ENCODE measurements around the gene ANKRD17.
"Not testable (repeated sequence)": the region's sequence is repeated elsewhere in the genome, so short reads cannot be mapped to it uniquely, and the experiment has no call there.

The ANKRD17 gene

GRCh38 chr4:73248416-73248815 is 10.2 kb downstream of the ANKRD17 start:
- DNase-seq (ENCODE audit: low read depth): no peak

- DNase-seq (ENCODE audit: low read depth): no peak
Measured at GRCh38 chr4:73247100-73247499, 11.5 kb downstream of the ANKRD17 start.

- no peak for DNase-seq (ENCODE audit: low read depth)
Measured at GRCh38 chr4:73245955-73246354, 12.6 kb downstream of the ANKRD17 start.

GRCh38 chr4:73244945-73245601 is 13.5 kb downstream of the ANKRD17 start:
- DNase-seq (ENCODE audit: low read depth): no peak

- no peak for DNase-seq (ENCODE audit: low read depth)
Measured at GRCh38 chr4:73237044-73237443, 21.6 kb downstream of the ANKRD17 start.

GRCh38 chr4:73236151-73236550 is 22.4 kb downstream of the ANKRD17 start:
- DNase-seq (ENCODE audit: low read depth): no peak

- no peak for DNase-seq (ENCODE audit: low read depth)
Measured at GRCh38 chr4:73234712-73235111, 23.9 kb downstream of the ANKRD17 start.

- DNase-seq (ENCODE audit: low read depth): no peak
Measured at GRCh38 chr4:73231518-73232487, 26.8 kb downstream of the ANKRD17 start.

GRCh38 chr4:73230865-73231517 is 27.6 kb downstream of the ANKRD17 start:
- DNase-seq (ENCODE audit: low read depth): peak; percentile 72

GRCh38 chr4:73228800-73229199 is 29.8 kb downstream of the ANKRD17 start:
- not testable (repeated sequence) for DNase-seq (ENCODE audit: low read depth)

GRCh38 chr4:73224886-73225285 is 33.7 kb downstream of the ANKRD17 start:
- DNase-seq (ENCODE audit: low read depth): no peak

GRCh38 chr4:73223258-73223650 is 35.3 kb downstream of the ANKRD17 start:
- no peak for DNase-seq (ENCODE audit: low read depth)

GRCh38 chr4:73222466-73223257 is 35.9 kb downstream of the ANKRD17 start:
- DNase-seq (ENCODE audit: low read depth): peak; percentile 48

- DNase-seq (ENCODE audit: low read depth): no peak
Measured at GRCh38 chr4:73221734-73222133, 36.9 kb downstream of the ANKRD17 start.

GRCh38 chr4:73220815-73221214 is 37.8 kb downstream of the ANKRD17 start:
- no peak for DNase-seq (ENCODE audit: low read depth)

- DNase-seq (ENCODE audit: low read depth): no peak
Measured at GRCh38 chr4:73213916-73214653, 44.5 kb downstream of the ANKRD17 start.

GRCh38 chr4:73212982-73213730 is 45.4 kb downstream of the ANKRD17 start:
- DNase-seq (ENCODE audit: low read depth): no peak

GRCh38 chr4:73211968-73212367 is 46.6 kb downstream of the ANKRD17 start:
- DNase-seq (ENCODE audit: low read depth): no peak

GRCh38 chr4:73208376-73208775 is 50.2 kb downstream of the ANKRD17 start:
- DNase-seq (ENCODE audit: low read depth): no peak

GRCh38 chr4:73206236-73206635 is 52.4 kb downstream of the ANKRD17 start:
- no peak for DNase-seq (ENCODE audit: low read depth)
